GM12878 (cell line): Measurements from ENCODE around the gene CXCR6. TPM values are rescaled to one million over a fixed set of nuclear protein-coding genes. Genes with fewer than 3 reads are reported as not detected.

Experiments
- ATAC-seq: fragments of 200-7000 bp; cut with Tn5 transposase; 3 replicates; pipeline ENCODE4 v1.9.1; 2020; ENCODE audit warnings: mild to moderate bottlenecking, moderate library complexity
- BruUV-seq: library from RNA; stranded (reverse); fragments of 400-500 nt; replicated peaks from 2 replicates; lab custom pipeline; 2021; lab: Mats Ljungman, UMichigan
- CTCF ChIA-PET: fragments of 300-600 bp; sonication (Branson Sonifier 250); formaldehyde crosslinking; extraction: SDS; loops from one replicate; lab custom pipeline; 2021; ENCODE audit warnings: inconsistent platforms; lab: Yijun Ruan, JAX
- POLR2A ChIA-PET: fragments of 350-600 bp; formaldehyde crosslinking; extraction: SDS; loops from one replicate; lab custom pipeline; 2021; ENCODE audit warnings: inconsistent platforms; lab: Charles Lee
- RAD21 ChIA-PET: fragments of 300-600 bp; sonication (Branson Sonifier 250); formaldehyde crosslinking; loops from one replicate; lab custom pipeline; 2023; ENCODE audit warnings: antibody characterized with exemption; ENCODE audit not compliant: unreplicated experiment; lab: Charles Lee
- SMC1A ChIA-PET: fragments of 300-600 bp; sonication (Branson Sonifier 250); formaldehyde crosslinking; loops from one replicate; lab custom pipeline; 2023; ENCODE audit not compliant: unreplicated experiment, uncharacterized antibody; lab: Charles Lee
- DNase-seq: peaks from one replicate; pipeline ENCODE4 v3.0.0-alpha.2; 2011; ENCODE audit warnings: low read depth, low spot score
- FAIRE-seq: peaks from 3 replicates; lab custom pipeline; 2011; peaks lifted over from hg19 to GRCh38; lab: Jason Lieb, UNC
- H2AFZ ChIP-seq: 2 replicates; pipeline ENCODE4 v1.6.0; 2011; ENCODE audit warnings: low read depth, low read length, control low read depth; ENCODE audit not compliant: control insufficient read depth
- H3K27ac ChIP-seq: 2 replicates; pipeline ENCODE4 v1.5.1; 2011; ENCODE audit warnings: control low read depth; ENCODE audit not compliant: control insufficient read depth, insufficient read depth
- H3K27me3 ChIP-seq, 2 experiments: replicated peaks in 1 of 2; 2 replicates each; pipeline versions ENCODE4 v1.6.0 to v1.6.1; 2011; ENCODE audit warnings: low read length in 1 of 2; ENCODE audit not compliant: control insufficient read depth in 2 of 2, insufficient read depth in 2 of 2
- H3K36me3 ChIP-seq, 2 experiments: 2 replicates each; pipeline ENCODE4 v1.5.1; 2011; ENCODE audit warnings: low read length in 1 of 2; ENCODE audit not compliant: control insufficient read depth in 2 of 2, insufficient read depth in 2 of 2
- H3K4me1 ChIP-seq: 2 replicates; pipeline ENCODE4 v1.6.1; 2011; ENCODE audit warnings: mild to moderate bottlenecking, low read length, moderate library complexity, mixed read lengths; ENCODE audit not compliant: control insufficient read depth, insufficient read depth
- H3K4me2 ChIP-seq: 2 replicates; pipeline ENCODE4 v1.6.0; 2011; ENCODE audit warnings: control low read depth; ENCODE audit not compliant: control insufficient read depth, insufficient read depth
- H3K4me3 ChIP-seq: fragments of 200-600 bp; sonication (generic); 2 replicates; pipeline ENCODE4 v1.5.1; 2016
- H3K79me2 ChIP-seq: 2 replicates; pipeline ENCODE4 v1.6.0; 2011; ENCODE audit warnings: low read length; ENCODE audit not compliant: control insufficient read depth, insufficient read depth
- H3K9ac ChIP-seq: 2 replicates; pipeline ENCODE4 v1.8.0; 2011; ENCODE audit warnings: low read length, control low read depth, mixed read lengths; ENCODE audit not compliant: control insufficient read depth, insufficient read depth
- H3K9me3 ChIP-seq: replicated peaks from 3 replicates; pipeline ENCODE4 v1.5.1; 2011; ENCODE audit warnings: mild to moderate bottlenecking, low read length; ENCODE audit not compliant: control insufficient read depth, insufficient read depth
- H4K20me1 ChIP-seq: 2 replicates; pipeline ENCODE4 v1.6.0; 2011; ENCODE audit not compliant: control insufficient read depth, insufficient read depth
- E2F8 ChIP-seq: fragments of 450-650 bp; IDR thresholded peaks from 2 replicates; pipeline ENCODE4 v1.6.1; 2018; ENCODE audit warnings: mild to moderate bottlenecking, low read depth, moderate library complexity; ENCODE audit not compliant: partially characterized antibody
- FOXK2 ChIP-seq: fragments of 450-650 bp; IDR thresholded peaks from 2 replicates; pipeline ENCODE4 v1.6.1; 2017; ENCODE audit warnings: mild to moderate bottlenecking, moderate library complexity
- MEF2A ChIP-seq: IDR thresholded peaks from 2 replicates; pipeline ENCODE4 v1.6.1; 2011; ENCODE audit warnings: low read depth, mild to moderate bottlenecking, low read length, moderate library complexity; ENCODE audit not compliant: insufficient read depth
- MYC ChIP-seq: IDR thresholded peaks from 2 replicates; pipeline ENCODE4 v1.6.1; 2011; ENCODE audit warnings: mild to moderate bottlenecking, low read length, moderate library complexity, inconsistent platforms; ENCODE audit not compliant: insufficient read depth, insufficient replicate concordance, insufficient read length, severe bottlenecking
- NR2F1 ChIP-seq: fragments of 450-650 bp; conservative IDR thresholded peaks from 2 replicates; pipeline ENCODE4 v1.6.1; 2017; ENCODE audit warnings: mild to moderate bottlenecking
- PBX3 ChIP-seq: IDR thresholded peaks from 2 replicates; pipeline ENCODE4 v1.6.1; 2011; ENCODE audit warnings: mild to moderate bottlenecking, low read depth, low read length, moderate library complexity; ENCODE audit not compliant: insufficient replicate concordance
- POLR2AphosphoS5 ChIP-seq: IDR thresholded peaks from 2 replicates; pipeline ENCODE4 v1.6.1; 2011; ENCODE audit warnings: mild to moderate bottlenecking, low read length, inconsistent platforms
- RFX5 ChIP-seq: IDR thresholded peaks from 2 replicates; pipeline ENCODE4 v1.6.1; 2011; ENCODE audit warnings: low read depth, low read length, improper control_type of control experiment
- SMAD5 ChIP-seq: IDR thresholded peaks from 2 replicates; pipeline ENCODE4 v1.6.1; 2016; ENCODE audit warnings: antibody characterized with exemption, low read depth
- TCF7 ChIP-seq: IDR thresholded peaks from 2 replicates; pipeline ENCODE4 v1.6.1; 2014; ENCODE audit warnings: antibody characterized with exemption, borderline replicate concordance
- ZNF622 ChIP-seq: fragments of 450-650 bp; IDR thresholded peaks from 2 replicates; pipeline ENCODE4 v1.6.1; 2017; ENCODE audit warnings: mild to moderate bottlenecking, inconsistent platforms
- WGBS: methylation state at CpG from one replicate; pipeline ENCODE4 v1.1.6; 2016; ENCODE audit warnings: low lambda C conversion rate; ENCODE audit not compliant: insufficient replicate concordance, insufficient coverage; ENCODE audit errors: missing lambda C conversion rate; 5-methylcytosine and 5-hydroxymethylcytosine counted together
- in situ Hi-C: fragments of 300-500 bp; cut with MboI; formaldehyde crosslinking; loops from 9 replicates; pipeline ENCODE4 v1.14.3; 2018; ENCODE audit warnings: mixed read lengths
- intact Hi-C: fragments of 100-400 bp; cut with micrococcal nuclease; formaldehyde crosslinking; loops from one replicate; pipeline ENCODE4 v1.14.2; 2022; ENCODE audit not compliant: unreplicated experiment
- polyA plus RNA-seq, 11 experiments: library from polyadenylated mRNA; depleted of rRNA in 4 of 11; unstranded in 6 of 11; stranded (reverse) in 5 of 11; fragments of >200 nt; fragmentation: Nextera tagmentation in 4 of 11; fragmentation: Illumina TruSeq in 1 of 11; extraction: Ambion mirVana in 4 of 11; extraction: Trizol in 1 of 11; gene quantifications; 1 replicate in 1 of 11; 2 replicates in 10 of 11; pipeline versions ENCODE4 v1.2.1 to v1.2.3, GENCODE V29; 2011 to 2016; ENCODE audit warnings: inconsistent platforms in 2 of 11, missing spikeins in 2 of 11, low read depth in 1 of 11
- total RNA-seq, 4 experiments: library from RNA; depleted of rRNA in 3 of 4; stranded (reverse); fragments of >200 nt in 3 of 4; fragmentation: Illumina TruSeq in 1 of 4; extraction: Trizol in 1 of 4; gene quantifications; 2 replicates each; pipeline versions ENCODE4 v1.2.1 to v1.2.3, GENCODE V29; 2013 to 2021

The CXCR6 gene
- total and polyA plus RNA-seq, 10 of the 15 experiments (the other 5 are each of a cell fraction or from before 2014, with no cell fraction given), result 0.04 to 0.20 (median 0.12) TPM; not detected in 5

GRCh38 chr3:45923755-45924154 lies 19.5 kb upstream of the CXCR6 start:
- DNase-seq (no peak), FAIRE-seq (no peak), ATAC-seq (no peak)
- no peaks in the 10 kb centered on the region for H3K27me3 ChIP-seq
- ChIA-PET SMC1A (interaction anchor here (0.7 to 5.8 kb wide), 8 partner anchors 8 to 161 kb away, joined by 3 to 42 read pairs (median 6); partner anchors contain the start of gene LZTFL1), RAD21 (interaction anchor here (0.5 to 2.1 kb wide), 2 partner anchors 13 to 94 kb away, joined by 4 to 6 read pairs; no protein-coding TSS in a partner anchor), POLR2A (no interaction called here), CTCF (interaction anchor here (0.6 to 2.5 kb wide), 8 partner anchors 15 to 424 kb away, joined by 3 to 13 read pairs (median 3); no protein-coding TSS in a partner anchor)
- H3K79me2 ChIP-seq, result no peaks in the 10 kb centered on the region
- H3K27ac ChIP-seq, result no peak overlapping the region
- no peak overlapping the region for H3K9ac ChIP-seq
- peaks cover 6 to 9% of the 10 kb centered on the region in 2 experiments for H3K36me3 ChIP-seq
- no TSS peak for BruUV-seq
- intact Hi-C loops, result no loop called here
- H3K4me1 ChIP-seq, result no peaks in the 10 kb centered on the region; the same call in 1 of the 2 replicates
- WGBS, result 80% methylated on average over 3 of the region's 3 CpGs
- in situ Hi-C loops, result no loop called here
- H3K4me2 ChIP-seq, result no peak overlapping the region
- TF ChIP-seq PBX3 (no peak), ZNF622 (no peak), SMAD5 (no peak), RFX5 (no peak)
- H3K9me3 ChIP-seq, result no peaks in the 10 kb centered on the region
- no peaks in the 10 kb centered on the region for H4K20me1 ChIP-seq
- H3K4me3 ChIP-seq, result no peak overlapping the region
- H2AFZ ChIP-seq, result no peak overlapping the region

- DNase-seq (no peak), FAIRE-seq (no peak), ATAC-seq (no peak)
- no peaks in the 10 kb centered on the region for H3K79me2 ChIP-seq
- no peak overlapping the region for H3K27ac ChIP-seq
- WGBS, result 100% methylated on average over 2 of the region's 2 CpGs
- RAD21 ChIA-PET, result interaction anchor here (0.8 to 5.1 kb wide), 12 partner anchors 8 to 166 kb away, joined by 3 to 89 read pairs (median 6); no protein-coding TSS in a partner anchor
- H4K20me1 ChIP-seq, result peaks cover 3% of the 10 kb centered on the region; the same call in 1 of the 2 replicates
- H2AFZ ChIP-seq, result no peak overlapping the region
- H3K4me1 ChIP-seq, result no peaks in the 10 kb centered on the region; the same call in 1 of the 2 replicates
- SMC1A ChIA-PET, result interaction anchor here (0.6 to 21.6 kb wide), 17 partner anchors 11 to 264 kb away, joined by 3 to 523 read pairs (median 4); partner anchors contain the start of gene LZTFL1
- in situ Hi-C loops, result loop anchor here (5.0 kb wide), 2 partner anchors 166 to 891 kb away; no protein-coding TSS in a partner anchor
- H3K9me3 ChIP-seq, result no peaks in the 10 kb centered on the region
- no peak for TF ChIP-seq FOXK2
- no peak for TF ChIP-seq NR2F1
- TF ChIP-seq TCF7, result no peak
- TF ChIP-seq MYC, result no peak
- TF ChIP-seq POLR2AphosphoS5, result no peak
- TF ChIP-seq E2F8, result no peak
- no peak for TF ChIP-seq MEF2A
- H3K27me3 ChIP-seq, result no peaks in the 10 kb centered on the region
- H3K4me3 ChIP-seq, result no peak overlapping the region
- intact Hi-C loops, result no loop called here
- no peak overlapping the region for H3K4me2 ChIP-seq
- H3K9ac ChIP-seq, result no peak overlapping the region
- CTCF ChIA-PET, result interaction anchor here (0.7 to 11.2 kb wide), 19 partner anchors 8 to 268 kb away, joined by 3 to 189 read pairs (median 4); no protein-coding TSS in a partner anchor
- peaks cover 12 to 17% of the 10 kb centered on the region in 2 experiments for H3K36me3 ChIP-seq
- POLR2A ChIA-PET, result interaction anchor here (0.8 kb wide), 1 partner anchor 63 kb away, joined by 3 read pairs; no protein-coding TSS in a partner anchor
- BruUV-seq, result no TSS peak
Observed at GRCh38 chr3:45927881-45928280, 15.4 kb upstream of the CXCR6 start.
